NCI-H1694 treated with DMSO at 0.1 percent for 48 hours (cell line): ENCODE measurements around the gene L1CAM.

Source experiments
- DNase-seq: peaks from one replicate; lab custom pipeline; 2025; lab: John Stamatoyannopoulos, UW

The L1CAM gene, protein sequence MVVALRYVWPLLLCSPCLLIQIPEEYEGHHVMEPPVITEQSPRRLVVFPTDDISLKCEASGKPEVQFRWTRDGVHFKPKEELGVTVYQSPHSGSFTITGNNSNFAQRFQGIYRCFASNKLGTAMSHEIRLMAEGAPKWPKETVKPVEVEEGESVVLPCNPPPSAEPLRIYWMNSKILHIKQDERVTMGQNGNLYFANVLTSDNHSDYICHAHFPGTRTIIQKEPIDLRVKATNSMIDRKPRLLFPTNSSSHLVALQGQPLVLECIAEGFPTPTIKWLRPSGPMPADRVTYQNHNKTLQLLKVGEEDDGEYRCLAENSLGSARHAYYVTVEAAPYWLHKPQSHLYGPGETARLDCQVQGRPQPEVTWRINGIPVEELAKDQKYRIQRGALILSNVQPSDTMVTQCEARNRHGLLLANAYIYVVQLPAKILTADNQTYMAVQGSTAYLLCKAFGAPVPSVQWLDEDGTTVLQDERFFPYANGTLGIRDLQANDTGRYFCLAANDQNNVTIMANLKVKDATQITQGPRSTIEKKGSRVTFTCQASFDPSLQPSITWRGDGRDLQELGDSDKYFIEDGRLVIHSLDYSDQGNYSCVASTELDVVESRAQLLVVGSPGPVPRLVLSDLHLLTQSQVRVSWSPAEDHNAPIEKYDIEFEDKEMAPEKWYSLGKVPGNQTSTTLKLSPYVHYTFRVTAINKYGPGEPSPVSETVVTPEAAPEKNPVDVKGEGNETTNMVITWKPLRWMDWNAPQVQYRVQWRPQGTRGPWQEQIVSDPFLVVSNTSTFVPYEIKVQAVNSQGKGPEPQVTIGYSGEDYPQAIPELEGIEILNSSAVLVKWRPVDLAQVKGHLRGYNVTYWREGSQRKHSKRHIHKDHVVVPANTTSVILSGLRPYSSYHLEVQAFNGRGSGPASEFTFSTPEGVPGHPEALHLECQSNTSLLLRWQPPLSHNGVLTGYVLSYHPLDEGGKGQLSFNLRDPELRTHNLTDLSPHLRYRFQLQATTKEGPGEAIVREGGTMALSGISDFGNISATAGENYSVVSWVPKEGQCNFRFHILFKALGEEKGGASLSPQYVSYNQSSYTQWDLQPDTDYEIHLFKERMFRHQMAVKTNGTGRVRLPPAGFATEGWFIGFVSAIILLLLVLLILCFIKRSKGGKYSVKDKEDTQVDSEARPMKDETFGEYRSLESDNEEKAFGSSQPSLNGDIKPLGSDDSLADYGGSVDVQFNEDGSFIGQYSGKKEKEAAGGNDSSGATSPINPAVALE

DNA sequence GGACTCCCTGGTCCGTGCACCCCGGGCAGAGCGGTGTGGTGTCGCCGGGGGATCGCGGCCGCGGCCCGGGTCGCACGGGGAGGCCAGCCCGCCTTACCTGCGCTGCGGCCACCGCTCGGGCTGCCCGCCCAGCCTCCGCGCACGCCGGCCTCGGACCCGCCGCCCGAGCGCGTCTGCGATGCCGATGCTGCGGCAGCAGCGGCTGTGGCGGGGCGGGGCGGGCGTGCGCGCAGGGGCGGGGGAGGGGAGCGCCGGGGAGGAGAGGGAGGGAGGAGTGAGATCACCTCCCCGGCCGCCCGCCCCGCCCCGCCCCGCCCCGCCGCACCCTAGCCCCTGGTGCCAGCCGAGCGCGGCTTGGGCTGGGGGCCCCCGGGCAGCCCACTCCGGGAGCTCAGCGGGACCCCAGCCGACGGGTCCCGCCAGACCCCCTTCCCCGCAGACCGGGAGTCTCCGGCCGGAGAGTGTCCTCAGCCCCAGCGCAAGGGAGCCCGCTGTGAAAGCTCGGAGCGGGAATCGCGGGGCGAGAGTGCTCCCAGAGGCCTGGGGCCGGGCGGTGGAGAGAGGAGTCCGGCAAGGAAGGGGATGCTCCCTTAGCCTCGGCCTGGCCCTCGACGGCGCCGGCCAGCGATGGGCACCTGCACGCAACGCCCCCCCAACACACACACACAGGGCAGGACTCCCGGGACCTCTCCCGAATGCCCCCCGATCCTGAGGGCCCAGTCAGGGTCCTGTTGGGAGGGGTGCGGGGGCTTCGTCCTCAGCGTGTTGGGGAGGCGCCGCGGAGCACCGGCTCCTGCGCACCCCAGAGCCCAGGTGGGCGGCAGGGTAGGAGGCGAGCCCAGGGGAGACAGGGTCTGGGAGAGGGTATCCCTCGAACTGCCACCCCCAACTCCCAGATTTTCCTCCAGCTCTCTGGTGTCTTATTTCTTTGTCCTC, at the start of gene L1CAM:
TSS of gene L1CAM (minus strand) at position 206 of the 936 bp plus-strand sequence. CDS start 10,337 bp downstream, outside the sequence.
- no peak for DNase-seq

- DNase-seq: no peak
Measured at GRCh38 chrX:153935326-153935851, 49.4 kb upstream of the L1CAM start.

DNA sequence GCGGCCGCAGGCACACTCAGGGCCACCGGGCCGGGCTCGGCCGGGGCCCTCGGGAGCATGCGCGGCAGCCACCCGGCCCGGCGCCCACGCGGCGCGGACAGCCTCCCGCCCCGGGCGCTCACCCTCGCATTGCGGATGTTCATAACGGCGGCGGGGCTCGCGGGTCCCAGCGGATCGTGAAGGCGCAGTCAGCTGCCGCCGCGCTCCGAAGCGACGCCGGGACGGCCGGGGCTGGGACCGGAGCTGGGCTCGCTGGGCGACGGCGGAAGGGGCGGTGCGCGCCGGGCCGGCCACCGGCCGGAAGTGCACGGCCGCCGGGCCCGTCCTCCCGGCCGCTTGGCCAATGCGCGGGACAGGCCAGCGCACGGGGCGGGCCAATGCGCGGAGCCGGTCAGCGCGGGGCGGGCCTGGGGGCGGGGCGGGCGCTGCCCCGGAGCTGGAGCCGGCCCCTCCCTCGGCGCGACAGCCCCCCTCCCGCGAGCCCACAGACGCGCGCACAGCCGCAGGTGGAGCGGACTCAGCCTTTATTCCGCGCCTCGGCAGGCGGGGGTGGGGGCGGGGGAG, 48.9 kb upstream of the L1CAM start, which contains the start of gene NAA10:
TSS of gene NAA10 (minus strand) at position 276 of the 564 bp plus-strand sequence. CDS start at position 143, 133 bp downstream.
- DNase-seq: no peak

DNA sequence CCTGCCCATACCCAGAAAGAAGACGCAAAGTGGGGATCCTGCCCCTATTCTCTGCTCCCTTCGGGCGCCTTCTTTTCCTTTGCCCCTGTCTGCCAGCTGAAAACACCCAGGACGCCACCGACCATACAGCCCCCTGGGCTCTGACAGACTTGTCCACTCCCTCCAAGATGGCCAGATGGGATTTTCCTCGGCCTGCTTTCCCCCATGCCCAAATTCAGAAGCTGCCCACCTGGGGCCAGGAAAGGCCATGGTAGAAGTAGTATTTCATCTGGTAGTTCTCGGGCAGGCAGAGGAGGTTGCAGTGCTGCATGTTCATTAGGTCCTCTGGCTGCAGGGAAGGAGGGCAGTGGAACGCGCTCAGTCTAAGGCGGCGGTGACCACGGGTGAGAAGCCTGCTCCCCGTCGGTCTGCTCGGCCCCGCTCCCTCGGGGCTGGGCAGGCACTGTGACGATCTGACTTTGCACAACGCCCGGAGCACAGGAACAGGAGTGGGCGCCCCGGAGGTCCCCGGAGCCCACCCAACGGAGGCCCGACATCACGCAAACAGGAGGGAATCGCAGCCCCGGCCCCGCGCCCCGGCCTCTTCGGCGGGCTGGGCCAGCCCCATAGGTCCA, 48.3 kb upstream of the L1CAM start:
- DNase-seq: no peak

DNA sequence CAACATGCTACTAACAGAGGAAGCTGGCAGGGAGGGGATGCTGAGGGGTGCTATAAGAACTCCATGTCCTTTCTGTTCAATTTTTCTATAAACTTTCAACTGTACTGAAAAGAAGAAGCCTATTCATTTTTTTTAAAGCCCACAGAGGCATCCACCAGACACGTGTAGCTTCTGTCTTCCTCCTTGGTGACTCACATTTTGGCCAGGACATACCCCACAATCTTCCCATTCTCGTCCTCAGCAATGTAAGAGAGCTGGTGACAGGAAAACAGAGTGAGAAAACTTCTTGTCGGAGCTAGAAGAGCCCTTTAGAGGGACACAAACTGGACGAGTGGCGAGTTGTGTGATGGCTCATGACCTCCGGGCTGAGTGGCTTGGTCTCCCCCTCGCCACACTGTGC, 47.8 kb upstream of the L1CAM start:
- DNase-seq: no peak

GRCh38 chrX:153932220-153932915, 46.4 kb upstream of the L1CAM start:
- DNase-seq: no peak

- no peak for DNase-seq
Measured at GRCh38 chrX:153931748-153932147, 45.8 kb upstream of the L1CAM start.

GRCh38 chrX:153931151-153931550, 45.2 kb upstream of the L1CAM start:
- DNase-seq: no peak

DNA sequence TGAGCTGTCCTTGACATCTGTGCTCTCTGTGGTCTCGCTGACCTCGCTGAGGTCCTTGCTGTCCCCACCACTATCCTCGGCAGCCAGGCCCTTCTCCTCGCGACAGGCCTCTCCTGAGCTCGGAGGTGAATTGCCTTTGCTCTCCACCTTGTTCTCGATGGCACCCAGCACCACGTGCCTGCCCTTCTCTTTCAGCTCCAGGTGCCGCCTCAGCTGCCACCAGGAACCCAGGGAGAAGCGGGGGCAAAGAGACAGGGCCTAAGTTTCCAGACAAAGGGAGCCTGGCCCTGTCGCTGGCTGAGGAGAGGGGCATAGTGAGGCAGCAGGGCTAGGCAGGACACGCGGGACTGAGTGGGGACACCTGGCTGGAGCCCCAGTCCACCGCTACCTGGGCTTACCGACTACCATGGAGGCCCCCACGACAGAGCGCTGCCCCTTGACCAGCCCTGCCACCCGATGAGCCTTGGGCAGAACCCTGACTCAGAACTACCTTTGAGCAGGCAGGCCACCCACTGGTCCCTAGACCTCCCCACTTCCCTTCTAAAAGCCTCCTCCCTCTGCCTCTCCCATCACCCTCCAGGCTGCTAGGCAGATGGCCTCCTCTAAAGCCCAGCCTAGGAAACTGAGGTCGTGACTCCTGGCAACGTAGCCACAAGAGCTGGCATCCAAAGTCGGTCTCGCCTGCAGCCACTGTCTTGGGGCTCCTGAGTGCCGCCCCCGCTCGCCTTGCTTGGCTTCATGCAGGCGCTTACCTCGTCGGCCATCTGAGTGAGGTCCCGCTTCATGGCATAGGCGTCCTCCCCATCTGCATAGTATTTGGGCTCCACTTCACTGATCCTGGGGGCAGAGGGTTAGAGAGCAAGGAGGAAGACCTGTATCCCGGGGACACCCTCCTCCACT, 44.3 kb upstream of the L1CAM start:
- no peak for DNase-seq

GRCh38 chrX:153929576-153929975, 43.6 kb upstream of the L1CAM start:
- no peak for DNase-seq

DNA sequence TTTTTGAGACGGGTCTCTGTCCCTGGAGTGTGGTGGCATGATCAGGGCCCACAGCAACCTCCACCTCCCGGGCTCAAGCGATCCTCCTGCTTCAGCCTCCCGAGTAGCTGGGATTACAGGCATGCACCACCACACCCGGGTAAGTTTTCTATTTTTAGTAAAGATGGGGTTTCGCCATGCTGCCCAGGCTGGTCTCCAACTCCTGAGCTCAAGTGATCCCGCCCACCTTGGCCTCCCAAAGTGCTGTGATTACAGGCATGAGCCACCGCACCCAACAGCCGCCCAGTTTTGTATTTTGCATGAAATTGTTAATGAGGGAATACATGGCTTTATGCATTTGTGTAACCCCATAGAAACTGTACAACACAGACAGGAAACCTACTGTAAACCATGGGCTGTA, 42.9 kb upstream of the L1CAM start:
- no peak for DNase-seq

- peak; percentile 96 for DNase-seq
Measured at GRCh38 chrX:153927922-153928760, 42.2 kb upstream of the L1CAM start.

DNA sequence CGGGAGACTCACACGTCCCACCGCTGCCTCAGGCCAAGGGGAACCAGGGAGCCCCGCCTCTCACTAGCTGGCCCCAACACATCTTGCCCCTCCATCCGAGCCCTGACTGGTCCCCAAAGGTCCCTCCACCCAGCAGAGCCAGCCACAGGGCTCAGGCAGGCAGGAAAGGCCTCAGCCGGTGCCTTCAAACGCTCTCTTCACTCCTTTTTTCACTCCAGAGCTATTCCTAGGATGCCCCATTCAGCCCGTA, 41.6 kb upstream of the L1CAM start:
- peak; percentile 37 for DNase-seq

DNA sequence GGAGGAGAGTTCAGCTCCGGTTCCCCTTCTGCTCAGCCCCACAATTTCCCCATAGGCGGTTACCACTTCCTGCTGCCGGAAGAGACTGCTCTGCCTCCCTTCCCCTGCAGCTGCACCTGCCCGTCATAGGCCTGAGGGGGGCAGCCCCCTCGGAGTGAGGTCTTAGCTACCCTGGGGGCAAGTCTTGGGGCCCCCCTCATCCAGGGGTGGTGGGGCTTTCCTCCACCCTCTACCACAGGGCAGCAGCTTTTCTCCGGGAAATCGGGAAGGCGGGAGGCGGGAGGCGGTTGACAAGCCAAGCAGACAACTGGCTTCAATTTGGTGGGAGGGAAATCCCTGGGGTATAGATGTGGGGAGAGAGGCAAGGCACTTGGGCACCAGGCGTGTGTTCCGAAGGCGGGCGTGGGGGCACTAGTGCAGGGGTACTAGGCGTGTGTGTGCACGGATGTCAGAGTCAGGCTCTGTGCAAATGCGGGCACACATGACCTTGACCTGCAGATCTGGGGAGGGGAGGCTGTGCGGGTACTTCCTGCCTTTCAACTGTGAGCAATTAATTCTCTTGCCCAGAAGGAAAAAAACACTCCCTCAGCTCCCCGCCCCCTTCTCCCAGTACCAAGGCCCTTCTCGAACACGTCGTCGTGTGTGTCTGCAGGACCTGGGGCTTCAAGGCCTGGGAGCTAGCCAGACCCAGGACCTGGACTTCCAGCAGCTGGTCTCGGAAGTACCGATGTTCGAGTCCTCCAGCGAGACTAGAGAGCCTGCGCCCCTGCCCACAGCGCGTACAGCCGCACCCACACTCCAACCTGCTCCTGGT, 41.1 kb upstream of the L1CAM start:
- peak; percentile 52 for DNase-seq

DNA sequence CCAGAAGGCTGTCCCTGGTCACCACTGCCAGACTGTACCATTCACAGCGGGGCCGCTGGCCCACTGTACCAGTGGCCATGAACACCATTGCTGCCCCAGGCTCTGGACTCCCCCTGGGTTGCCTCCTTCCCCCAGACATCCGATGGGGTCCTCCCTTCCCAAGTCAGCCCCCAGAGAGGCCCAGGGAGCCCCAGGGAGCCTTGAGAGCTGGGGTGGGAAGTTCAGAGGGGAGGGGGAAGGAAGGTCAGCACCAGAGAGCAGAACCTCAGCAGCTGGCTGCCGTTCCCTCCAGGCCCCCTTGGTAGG, 40.5 kb upstream of the L1CAM start:
- DNase-seq: no peak

GRCh38 chrX:153925739-153926551, 40.0 kb upstream of the L1CAM start, which contains the start of gene ARHGAP4:
TSS of gene ARHGAP4 (minus strand) at chrX:153926264. CDS start at chrX:153926202, 62 bp downstream.
- DNase-seq: no peak
